Measurements from ENCODE around the gene SSBP2.

GRCh38 chr5:81552852-81553566 lies 197.9 kb downstream of the SSBP2 start:
- TF ChIP-seq POLR2A (IDR thresholded peaks at IDR 0.05) (no peak), POLR2AphosphoS5 (IDR thresholded peaks at IDR 0.05) (no peak), EP300 (IDR thresholded peaks at IDR 0.05) (no peak), CTCF (IDR thresholded peaks at IDR 0.05) (no peak)
